Measurements from ENCODE around the gene COX7B. TPM values are rescaled to one million over a fixed set of nuclear protein-coding genes. Genes with fewer than 3 reads are reported as not detected.
"Not testable (repeated sequence)": the region's sequence is repeated elsewhere in the genome, so short reads cannot be mapped to it uniquely, and the experiment has no call there.

Gene COX7B
- total RNA-seq, 1 experiment from 2014 or later, result 326 TPM

GRCh38 chrX:77935886-77936285 lies 36.6 kb downstream of the COX7B start:
- no peak for TF ChIP-seq CTCF (IDR thresholded peaks at IDR 0.05; ENCODE audit: unreplicated experiment)
- Mint-ChIP-seq H3K27me3 (ENCODE audit: unreplicated experiment) (no peaks in the 10 kb centered on the region), H3K36me3 (ENCODE audit: insufficient read depth, unreplicated experiment) (no peaks in the 10 kb centered on the region), H3K4me1 (ENCODE audit: low read depth, unreplicated experiment) (peaks cover 19% of the 10 kb centered on the region), H3K27ac (ENCODE audit: unreplicated experiment) (no peak overlapping the region), H3K9me3 (ENCODE audit: low read depth, unreplicated experiment) (no peaks in the 10 kb centered on the region), H3K4me3 (ENCODE audit: low read depth, unreplicated experiment) (no peak overlapping the region)
- no TSS peak for BruUV-seq (replicated peaks)
- no peak for DNase-seq
- CTCF ChIA-PET, result interaction anchor here (0.7 kb wide), 1 partner anchor 18 kb away, joined by 3 read pairs; no protein-coding TSS in a partner anchor
- intact Hi-C loops (cut with micrococcal nuclease; ENCODE audit: unreplicated experiment), result no loop called here

GRCh38 chrX:77936299-77936698 lies 37.0 kb downstream of the COX7B start:
- no TSS peak for BruUV-seq (replicated peaks)
- Mint-ChIP-seq H3K4me1 (ENCODE audit: low read depth, unreplicated experiment) (peaks cover 19% of the 10 kb centered on the region), H3K4me3 (ENCODE audit: low read depth, unreplicated experiment) (no peak overlapping the region), H3K27ac (ENCODE audit: unreplicated experiment) (no peak overlapping the region), H3K27me3 (ENCODE audit: unreplicated experiment) (no peaks in the 10 kb centered on the region), H3K9me3 (ENCODE audit: low read depth, unreplicated experiment) (no peaks in the 10 kb centered on the region), H3K36me3 (ENCODE audit: insufficient read depth, unreplicated experiment) (no peaks in the 10 kb centered on the region)
- no peak for TF ChIP-seq CTCF (IDR thresholded peaks at IDR 0.05; ENCODE audit: unreplicated experiment)
- intact Hi-C loops (cut with micrococcal nuclease; ENCODE audit: unreplicated experiment), result no loop called here
- CTCF ChIA-PET, result interaction anchor here (0.7 kb wide), 1 partner anchor 17 kb away, joined by 3 read pairs; no protein-coding TSS in a partner anchor
- DNase-seq, result no peak

GRCh38 chrX:77937291-77937690 lies 38.0 kb downstream of the COX7B start:
- no peak for TF ChIP-seq CTCF (IDR thresholded peaks at IDR 0.05; ENCODE audit: unreplicated experiment)
- Mint-ChIP-seq H3K27ac (ENCODE audit: unreplicated experiment) (peak overlapping the region; percentile 71), H3K4me1 (ENCODE audit: low read depth, unreplicated experiment) (peaks cover 19% of the 10 kb centered on the region), H3K36me3 (ENCODE audit: insufficient read depth, unreplicated experiment) (no peaks in the 10 kb centered on the region), H3K9me3 (ENCODE audit: low read depth, unreplicated experiment) (no peaks in the 10 kb centered on the region), H3K27me3 (ENCODE audit: unreplicated experiment) (no peaks in the 10 kb centered on the region), H3K4me3 (ENCODE audit: low read depth, unreplicated experiment) (peak overlapping the region; percentile 37)
- intact Hi-C loops (cut with micrococcal nuclease; ENCODE audit: unreplicated experiment), result no loop called here
- CTCF ChIA-PET, result no interaction called here
- BruUV-seq (replicated peaks), result no TSS peak
- no peak for DNase-seq

GRCh38 chrX:77938083-77938680 lies 38.9 kb downstream of the COX7B start:
- TF ChIP-seq CTCF (IDR thresholded peaks at IDR 0.05; ENCODE audit: unreplicated experiment), result no peak
- no peaks in the 10 kb centered on the region for H3K36me3 Mint-ChIP-seq (ENCODE audit: insufficient read depth, unreplicated experiment)
- intact Hi-C loops (cut with micrococcal nuclease; ENCODE audit: unreplicated experiment), result no loop called here
- H3K27ac Mint-ChIP-seq (ENCODE audit: unreplicated experiment), result peak overlapping the region; percentile 71
- CTCF ChIA-PET, result no interaction called here
- BruUV-seq (replicated peaks), result no TSS peak
- H3K27me3 Mint-ChIP-seq (ENCODE audit: unreplicated experiment), result no peaks in the 10 kb centered on the region
- peak overlapping the region; percentile 37 for H3K4me3 Mint-ChIP-seq (ENCODE audit: low read depth, unreplicated experiment)
- H3K9me3 Mint-ChIP-seq (ENCODE audit: low read depth, unreplicated experiment), result no peaks in the 10 kb centered on the region
- DNase-seq, result no peak
- peaks cover 19% of the 10 kb centered on the region for H3K4me1 Mint-ChIP-seq (ENCODE audit: low read depth, unreplicated experiment)

GRCh38 chrX:77945031-77945430 lies 45.8 kb downstream of the COX7B start:
- H3K27me3 Mint-ChIP-seq (ENCODE audit: unreplicated experiment); DNase-seq; intact Hi-C loops (cut with micrococcal nuclease; ENCODE audit: unreplicated experiment); H3K4me3 Mint-ChIP-seq (ENCODE audit: low read depth, unreplicated experiment); H3K4me1 Mint-ChIP-seq (ENCODE audit: low read depth, unreplicated experiment); H3K36me3 Mint-ChIP-seq (ENCODE audit: insufficient read depth, unreplicated experiment); H3K9me3 Mint-ChIP-seq (ENCODE audit: low read depth, unreplicated experiment); H3K27ac Mint-ChIP-seq (ENCODE audit: unreplicated experiment); BruUV-seq (replicated peaks); CTCF ChIA-PET: not testable (repeated sequence)

Measured in Calu3 (cell line).